ENCODE data around the gene NLRC5.

DNA sequence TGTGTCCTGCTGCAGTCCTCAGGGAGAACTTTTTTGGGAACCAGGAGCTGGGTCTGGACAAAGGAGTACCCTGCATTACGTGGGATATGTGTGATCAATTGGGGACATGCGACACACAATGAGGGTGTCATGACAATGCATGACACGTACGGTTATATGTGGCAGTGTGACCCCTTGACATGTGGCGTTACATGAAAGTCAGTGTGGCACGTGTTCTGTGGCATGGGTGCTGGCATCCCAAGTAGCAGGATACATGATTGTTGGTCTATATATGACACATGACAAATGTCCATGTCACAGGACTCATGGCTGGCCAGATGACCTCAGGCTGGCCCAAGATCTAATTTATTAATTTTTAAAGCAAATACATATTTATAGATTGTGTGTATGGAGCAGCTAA, 93.3 kb downstream of the NLRC5 start:
- TF ChIP-seq, protein P1, sequence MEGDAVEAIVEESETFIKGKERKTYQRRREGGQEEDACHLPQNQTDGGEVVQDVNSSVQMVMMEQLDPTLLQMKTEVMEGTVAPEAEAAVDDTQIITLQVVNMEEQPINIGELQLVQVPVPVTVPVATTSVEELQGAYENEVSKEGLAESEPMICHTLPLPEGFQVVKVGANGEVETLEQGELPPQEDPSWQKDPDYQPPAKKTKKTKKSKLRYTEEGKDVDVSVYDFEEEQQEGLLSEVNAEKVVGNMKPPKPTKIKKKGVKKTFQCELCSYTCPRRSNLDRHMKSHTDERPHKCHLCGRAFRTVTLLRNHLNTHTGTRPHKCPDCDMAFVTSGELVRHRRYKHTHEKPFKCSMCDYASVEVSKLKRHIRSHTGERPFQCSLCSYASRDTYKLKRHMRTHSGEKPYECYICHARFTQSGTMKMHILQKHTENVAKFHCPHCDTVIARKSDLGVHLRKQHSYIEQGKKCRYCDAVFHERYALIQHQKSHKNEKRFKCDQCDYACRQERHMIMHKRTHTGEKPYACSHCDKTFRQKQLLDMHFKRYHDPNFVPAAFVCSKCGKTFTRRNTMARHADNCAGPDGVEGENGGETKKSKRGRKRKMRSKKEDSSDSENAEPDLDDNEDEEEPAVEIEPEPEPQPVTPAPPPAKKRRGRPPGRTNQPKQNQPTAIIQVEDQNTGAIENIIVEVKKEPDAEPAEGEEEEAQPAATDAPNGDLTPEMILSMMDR (conservative IDR thresholded peaks at IDR 0.05; ENCODE audit: low read depth, low read length): no peak
- no peak for TF ChIP-seq EZH2 (IDR thresholded peaks at IDR 0.05; ENCODE audit: low read length, unreplicated experiment)
- no peak for TF ChIP-seq EZH2phosphoT487 (IDR thresholded peaks at IDR 0.05; ENCODE audit: borderline replicate concordance, low read length)
